GM18909 (cell line): ENCODE measurements around the gene IGFLR1.

Experiments
- ATAC-seq: cut with Tn5 transposase; IDR thresholded peaks from one replicate; pipeline ENCODE4 v1.9.1; 2021; ENCODE audit warnings: mild to moderate bottlenecking; ENCODE audit not compliant: unreplicated experiment, poor library complexity

The IGFLR1 gene

GRCh38 chr19:35742121-35742724, at the start of gene IGFLR1:
IGFLR1 (minus strand) TSS chr19:35742452; CDS start chr19:35741180, 1,272 bp downstream.
- no peak for ATAC-seq

- no peak for ATAC-seq
These were observed 49.6 kb upstream of the IGFLR1 start for GRCh38 chr19:35791814-35792279.

GRCh38 chr19:35790981-35791813, 48.9 kb upstream of the IGFLR1 start:
- no peak for ATAC-seq

GRCh38 chr19:35789978-35790944, 48.0 kb upstream of the IGFLR1 start:
- no peak for ATAC-seq

- ATAC-seq: no peak
These were observed 47.1 kb upstream of the IGFLR1 start for GRCh38 chr19:35789195-35789977.

- no peak for ATAC-seq
These were observed 46.1 kb upstream of the IGFLR1 start for GRCh38 chr19:35788205-35788960.

GRCh38 chr19:35787227-35787799, 45.1 kb upstream of the IGFLR1 start:
- ATAC-seq: no peak

GRCh38 chr19:35786299-35787160, 44.3 kb upstream of the IGFLR1 start:
- no peak for ATAC-seq

- no peak for ATAC-seq
These were observed 43.0 kb upstream of the IGFLR1 start for GRCh38 chr19:35785339-35785627.

- ATAC-seq: no peak
These were observed 42.5 kb upstream of the IGFLR1 start for GRCh38 chr19:35784503-35785338.

- no peak for ATAC-seq
These were observed 41.5 kb upstream of the IGFLR1 start for GRCh38 chr19:35783469-35784434.

GRCh38 chr19:35782589-35782988, 40.3 kb upstream of the IGFLR1 start:
- ATAC-seq: no peak

GRCh38 chr19:35781650-35782049, 39.4 kb upstream of the IGFLR1 start:
- ATAC-seq: no peak

- ATAC-seq: no peak
These were observed 38.5 kb upstream of the IGFLR1 start for GRCh38 chr19:35780717-35781116.

- ATAC-seq: no peak
These were observed 37.8 kb upstream of the IGFLR1 start for GRCh38 chr19:35780058-35780457.

GRCh38 chr19:35779033-35779432, 36.8 kb upstream of the IGFLR1 start:
- no peak for ATAC-seq
